HCT116 (cell line): ENCODE measurements around the gene MAPK6. TPM values are rescaled to one million over a fixed set of nuclear protein-coding genes. Genes with fewer than 3 reads are reported as not detected.

Experiments used
- ATAC-seq: fragments of 200-7000 bp; cut with Tn5 transposase; 2 replicates; pipeline ENCODE4 v1.9.1; 2020; ENCODE audit warnings: mild to moderate bottlenecking, moderate library complexity
- BruUV-seq: library from RNA; stranded (reverse); fragments of 400-500 nt; replicated peaks from 2 replicates; lab custom pipeline; 2021; lab: Mats Ljungman, UMichigan
- CTCF ChIA-PET: fragments of 300-600 bp; sonication (Branson Sonifier 250); formaldehyde crosslinking; loops from one replicate; lab custom pipeline; 2021; ENCODE audit warnings: antibody characterized with exemption; lab: Charles Lee
- POLR2A ChIA-PET: fragments of 300-600, 350-600 bp; sonication (Branson Sonifier 250); formaldehyde crosslinking; loops from one replicate; lab custom pipeline; 2021; ENCODE audit warnings: antibody characterized with exemption; lab: Charles Lee
- RAD21 ChIA-PET, 2 experiments: fragments of 300-600 bp; sonication (Branson Sonifier 250); formaldehyde crosslinking; loops; one replicate each; lab custom pipeline; 2023; ENCODE audit warnings: low total read pairs in 2 of 2; ENCODE audit not compliant: uncharacterized antibody in 2 of 2, unreplicated experiment in 2 of 2, low non-redundant PET in 1 of 2; lab: Charles Lee
- DNase-seq: peaks from one replicate; pipeline ENCODE4 v3.0.0-alpha.2; 2010; ENCODE audit warnings: low read depth, low spot score
- H2AFZ ChIP-seq: fragments of 200-600 bp; shearing (Covaris generic), sonication (generic); 2 replicates; pipeline ENCODE4 v1.6.1; 2017; ENCODE audit warnings: low read depth, mixed run types, mixed read lengths, antibody characterized with exemption, low read length; ENCODE audit not compliant: poor library complexity, severe bottlenecking
- H3K27ac ChIP-seq: 2 replicates; pipeline ENCODE4 v1.5.1; 2012; ENCODE audit warnings: low read depth, low read length
- H3K27me3 ChIP-seq: fragments of 200-600 bp; sonication (generic); 2 replicates; pipeline ENCODE4 v1.6.1; 2016; ENCODE audit warnings: mixed run types, low read length, mixed read lengths; ENCODE audit not compliant: insufficient read depth
- H3K36me3 ChIP-seq, 2 experiments: fragments of 200-500 bp in 1 of 2; fragments of 200-600 bp in 1 of 2; sonication (Bioruptor generic) in 1 of 2; sonication (generic) in 1 of 2; 2 replicates each; pipeline versions ENCODE4 v1.5.1 to v1.6.1; 2014 to 2016; ENCODE audit warnings: low read length in 2 of 2, inconsistent platforms in 1 of 2, mixed read lengths in 1 of 2, mixed run types in 1 of 2; ENCODE audit not compliant: insufficient read depth in 2 of 2, control insufficient read depth in 1 of 2
- H3K4me1 ChIP-seq, 2 experiments: fragments of 200-600 bp in 1 of 2; sonication (generic) in 1 of 2; 2 replicates each; pipeline versions ENCODE4 v1.5.1 to v1.6.1; 2012 to 2017; ENCODE audit warnings: low read length in 2 of 2, inconsistent platforms in 1 of 2, mild to moderate bottlenecking in 1 of 2, mixed read lengths in 1 of 2, mixed run types in 1 of 2, moderate library complexity in 1 of 2; ENCODE audit not compliant: insufficient read depth in 2 of 2, control insufficient read depth in 1 of 2
- H3K4me2 ChIP-seq: fragments of 200-600 bp; sonication (generic); 2 replicates; pipeline ENCODE4 v1.6.1; 2017; ENCODE audit warnings: mixed run types, low read length, mixed read lengths
- H3K4me3 ChIP-seq, 2 experiments: fragments of 200-600 bp in 1 of 2; sonication (generic) in 1 of 2; replicated peaks in 1 of 2; 2 replicates each; pipeline ENCODE4 v1.5.1; 2011 to 2016; ENCODE audit warnings: low read length in 2 of 2, control low read depth in 1 of 2, low read depth in 1 of 2, mild to moderate bottlenecking in 1 of 2, mixed read lengths in 1 of 2, mixed run types in 1 of 2
- H3K79me2 ChIP-seq: fragments of 200-600 bp; sonication (generic); 2 replicates; pipeline ENCODE4 v1.6.1; 2017; ENCODE audit warnings: mild to moderate bottlenecking, mixed run types, low read length, moderate library complexity, mixed read lengths; ENCODE audit not compliant: insufficient read depth
- H3K9ac ChIP-seq: fragments of 200-600 bp; sonication (generic); 2 replicates; pipeline ENCODE4 v1.6.1; 2016; ENCODE audit warnings: low read length, mixed read lengths
- H3K9me2 ChIP-seq: fragments of 200-600 bp; sonication (generic), shearing (Covaris generic); 2 replicates; pipeline ENCODE4 v1.6.1; 2017; ENCODE audit warnings: mixed run types, mild to moderate bottlenecking, moderate library complexity; ENCODE audit not compliant: insufficient read depth
- H3K9me3 ChIP-seq, 2 experiments: fragments of 200-500 bp in 1 of 2; fragments of 200-600 bp in 1 of 2; sonication (Bioruptor generic) in 1 of 2; sonication (generic) in 1 of 2; 2 replicates each; pipeline ENCODE4 v1.6.1; 2014 to 2017; ENCODE audit warnings: low read length in 2 of 2, mixed read lengths in 2 of 2, inconsistent platforms in 1 of 2, low read depth in 1 of 2, mild to moderate bottlenecking in 1 of 2, mixed run types in 1 of 2, moderate library complexity in 1 of 2; ENCODE audit not compliant: control insufficient read depth in 1 of 2, insufficient read depth in 1 of 2
- H4K20me1 ChIP-seq: fragments of 200-600 bp; sonication (generic), shearing (Covaris generic); 2 replicates; pipeline ENCODE4 v1.6.1; 2017; ENCODE audit warnings: mixed run types, mild to moderate bottlenecking, moderate library complexity; ENCODE audit not compliant: insufficient read depth
- ATF3 ChIP-seq: IDR thresholded peaks from 2 replicates; pipeline ENCODE4 v1.6.1; 2012
- CBX3 ChIP-seq: IDR thresholded peaks from 2 replicates; pipeline ENCODE4 v1.6.1; 2012; ENCODE audit warnings: low read depth
- CEBPB ChIP-seq: IDR thresholded peaks from 2 replicates; pipeline ENCODE4 v1.6.1; 2012; ENCODE audit warnings: low read depth
- EZH2phosphoT487 ChIP-seq: fragments of 200-600 bp; IDR thresholded peaks from 2 replicates; pipeline ENCODE4 v1.6.1; 2018; ENCODE audit warnings: antibody characterized with exemption, borderline replicate concordance
- FOSL1 ChIP-seq: IDR thresholded peaks from 2 replicates; pipeline ENCODE4 v1.6.1; 2012; ENCODE audit warnings: low read depth
- JUND ChIP-seq: IDR thresholded peaks from 2 replicates; pipeline ENCODE4 v1.6.1; 2012
- POLR2A ChIP-seq: IDR thresholded peaks from 2 replicates; pipeline ENCODE4 v1.7.0; 2011; ENCODE audit warnings: borderline replicate concordance; ENCODE audit not compliant: insufficient read depth, insufficient read length; ENCODE audit errors: extremely low read depth
- RAD21 ChIP-seq: IDR thresholded peaks from 2 replicates; pipeline ENCODE4 v1.6.1; 2012; ENCODE audit warnings: low read depth, mild to moderate bottlenecking
- REST ChIP-seq: IDR thresholded peaks from 2 replicates; pipeline ENCODE4 v1.6.1; 2012; ENCODE audit warnings: low read depth
- SP1 ChIP-seq: IDR thresholded peaks from 2 replicates; pipeline ENCODE4 v1.6.1; 2012; ENCODE audit warnings: low read depth
- SRF ChIP-seq: IDR thresholded peaks from 2 replicates; pipeline ENCODE4 v1.6.1; 2012; ENCODE audit warnings: low read depth
- TCF7L2 ChIP-seq: IDR thresholded peaks from 2 replicates; pipeline ENCODE4 v1.7.0; 2011; ENCODE audit warnings: borderline replicate concordance, inconsistent platforms; ENCODE audit not compliant: insufficient read depth, insufficient read length; ENCODE audit errors: extremely low read depth
- YY1 ChIP-seq: IDR thresholded peaks from 2 replicates; pipeline ENCODE4 v1.6.1; 2011; ENCODE audit warnings: low read length, low read depth, moderate library complexity, mild to moderate bottlenecking; ENCODE audit not compliant: insufficient replicate concordance; ENCODE audit errors: extremely low read depth
- ZFX ChIP-seq: fragments of 450-650 bp; IDR thresholded peaks from 2 replicates; pipeline ENCODE4 v1.6.1; 2017
- ZNF274 ChIP-seq: fragments of 200-500 bp; sonication (Bioruptor generic); IDR thresholded peaks from 2 replicates; pipeline ENCODE4 v1.6.1; 2014; ENCODE audit warnings: mild to moderate bottlenecking, low read depth, low read length, inconsistent platforms
- intact Hi-C: fragments of 100-400 bp; cut with micrococcal nuclease; formaldehyde crosslinking; loops from 2 replicates; pipeline ENCODE4 v1.10.0; 2022
- total RNA-seq: library from RNA; stranded (reverse); gene quantifications from one replicate; pipeline ENCODE4 v1.2.1, GENCODE V29; 2021; ENCODE audit not compliant: unreplicated experiment

Gene MAPK6
- total RNA-seq, 1 experiment from 2014 or later = 57.4 TPM

- TF ChIP-seq JUND = no peak
- no peak for TF ChIP-seq RAD21
- TF ChIP-seq ATF3 = no peak
- TF ChIP-seq POLR2A = no peak
- no peak for TF ChIP-seq YY1
- no peak for TF ChIP-seq SRF
- no peak for TF ChIP-seq CEBPB
- RAD21 ChIA-PET = no interaction called here
- DNase-seq (no peak), ATAC-seq (no peak)
- Histone ChIP-seq H3K4me1 (peaks cover 34 to 59% of the 10 kb centered on the region in 2 experiments), H3K9ac (no peak overlapping the region), H3K27ac (no peak overlapping the region), H3K27me3 (no peaks in the 10 kb centered on the region), H3K36me3 (no peaks in the 10 kb centered on the region), H3K4me3 (no peak overlapping the region), H3K9me2 (no peaks in the 10 kb centered on the region), H3K9me3 (no peaks in the 10 kb centered on the region), H2AFZ (no peak overlapping the region), H4K20me1 (peaks cover 15% of the 10 kb centered on the region; the same call in 1 of the 2 replicates), H3K4me2 (peak overlapping the region; percentile 92; the same call in 1 of the 2 replicates), H3K79me2 (peaks cover 75% of the 10 kb centered on the region)
- POLR2A ChIA-PET = no interaction called here
- CTCF ChIA-PET = no interaction called here
- intact Hi-C loops = loop anchor here (2.0 kb wide), 1 partner anchor 57 kb away; no protein-coding TSS in a partner anchor
- BruUV-seq = no TSS peak
These were observed 3.0 kb downstream of the MAPK6 start for GRCh38 chr15:52021892-52022540.

GRCh38 chr15:52023169-52023922 lies 4.3 kb downstream of the MAPK6 start:
- intact Hi-C loops = no loop called here
- DNase-seq = no peak

More at GRCh38 chr15:52023169-52023922, 4.3 kb downstream of the MAPK6 start:
- TF ChIP-seq FOSL1 = no peak
- no peak for TF ChIP-seq SRF
- TF ChIP-seq CBX3 = no peak
- TF ChIP-seq SP1 = no peak
- no peak for TF ChIP-seq TCF7L2
- no peak for TF ChIP-seq EZH2phosphoT487
- TF ChIP-seq REST = no peak
- no peak for TF ChIP-seq ZNF274
- TF ChIP-seq JUND = no peak
- TF ChIP-seq POLR2A = no peak
- no peak for TF ChIP-seq ZFX
- TF ChIP-seq, all 23 proteins: peak for 0
- H3K27me3 ChIP-seq = no peaks in the 10 kb centered on the region
- no peak for ATAC-seq
- BruUV-seq = no TSS peak
- H3K4me3 ChIP-seq = no peak overlapping the region
- H3K9me3 ChIP-seq = no peaks in the 10 kb centered on the region
- ChIA-PET RAD21 (interaction anchor here in 1 of 2 experiments (0.7 kb wide), 1 partner anchor 71 kb away, joined by 9 read pairs; no protein-coding TSS in a partner anchor), POLR2A (no interaction called here), CTCF (no interaction called here)
- peak overlapping the region; percentile 20; the same call in 1 of the 2 replicates for H3K27ac ChIP-seq
- H2AFZ ChIP-seq = no peak overlapping the region
- peaks cover 15% of the 10 kb centered on the region; the same call in 1 of the 2 replicates for H4K20me1 ChIP-seq
- H3K36me3 ChIP-seq = no peaks in the 10 kb centered on the region
- H3K4me2 ChIP-seq = no peak overlapping the region; the same call in 1 of the 2 replicates
- H3K9ac ChIP-seq = no peak overlapping the region
- H3K4me1 ChIP-seq = peaks cover 36 to 65% of the 10 kb centered on the region in 2 experiments
- peaks cover 86% of the 10 kb centered on the region for H3K79me2 ChIP-seq
- no peaks in the 10 kb centered on the region for H3K9me2 ChIP-seq
